Astrocyte of the hippocampus (primary cell): Measurements from ENCODE around the gene GREM1.

Source experiments
- DNase-seq: peaks from one replicate; pipeline ENCODE4 v3.0.0; 2011; ENCODE audit warnings: low read depth, low spot score

The GREM1 gene

DNA sequence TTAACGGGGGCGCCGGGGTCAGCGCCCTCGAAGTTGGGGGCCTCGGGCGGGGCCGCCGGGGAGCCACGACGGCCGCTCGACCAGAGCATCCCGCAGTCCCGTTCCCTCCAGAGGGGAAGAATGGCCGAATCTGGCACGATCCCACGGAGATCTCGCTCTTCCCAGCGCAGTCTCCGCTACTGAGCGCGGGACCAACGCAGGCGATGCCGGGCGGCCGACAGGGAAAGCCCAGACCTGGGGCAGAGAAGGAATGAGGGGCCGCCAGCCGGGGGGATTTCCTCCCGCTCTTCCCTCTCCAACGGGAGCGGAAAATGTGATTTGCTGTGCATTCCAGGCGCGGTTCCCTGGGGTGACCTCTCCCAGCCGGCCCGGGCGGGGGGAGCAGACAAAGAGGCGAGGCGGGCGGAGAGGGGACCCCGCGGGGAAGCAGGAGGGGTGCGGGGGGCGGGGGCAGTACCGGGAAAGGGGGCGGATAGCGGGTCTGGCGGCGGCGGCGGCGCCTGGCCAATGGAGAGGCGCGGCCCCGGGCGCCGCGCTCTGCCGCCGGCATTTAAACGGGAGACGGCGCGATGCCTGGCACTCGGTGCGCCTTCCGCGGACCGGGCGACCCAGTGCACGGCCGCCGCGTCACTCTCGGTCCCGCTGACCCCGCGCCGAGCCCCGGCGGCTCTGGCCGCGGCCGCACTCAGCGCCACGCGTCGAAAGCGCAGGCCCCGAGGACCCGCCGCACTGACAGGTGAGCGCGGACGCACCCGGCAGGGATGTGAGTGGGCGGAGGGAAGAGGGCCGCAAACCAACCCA, at the start of gene GREM1:
Gene GREM1 (plus strand): TSS at position 579 of the 801 bp plus-strand sequence. CDS start 12,687 bp downstream, outside the sequence.
- peak; percentile 70 for DNase-seq

DNA sequence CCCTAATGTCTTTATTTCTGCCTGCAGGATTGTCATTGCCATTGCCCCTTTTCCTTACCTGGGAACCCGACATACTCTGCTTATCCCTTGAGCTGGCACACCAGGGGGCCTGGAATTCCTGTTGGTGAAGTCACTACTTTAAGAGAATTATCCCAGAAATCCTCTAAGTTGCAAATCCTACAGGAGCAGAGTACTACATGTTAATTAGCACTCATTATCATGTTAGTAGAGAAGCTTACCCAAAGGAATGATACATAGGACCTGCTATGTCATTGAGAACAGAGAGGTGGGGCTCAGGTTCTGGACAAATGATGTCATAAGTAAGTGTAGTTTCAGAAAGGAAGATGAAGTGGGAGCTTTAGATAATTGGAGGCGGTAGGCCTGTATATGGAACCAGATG, 48.9 kb upstream of the GREM1 start:
- no peak for DNase-seq

DNA sequence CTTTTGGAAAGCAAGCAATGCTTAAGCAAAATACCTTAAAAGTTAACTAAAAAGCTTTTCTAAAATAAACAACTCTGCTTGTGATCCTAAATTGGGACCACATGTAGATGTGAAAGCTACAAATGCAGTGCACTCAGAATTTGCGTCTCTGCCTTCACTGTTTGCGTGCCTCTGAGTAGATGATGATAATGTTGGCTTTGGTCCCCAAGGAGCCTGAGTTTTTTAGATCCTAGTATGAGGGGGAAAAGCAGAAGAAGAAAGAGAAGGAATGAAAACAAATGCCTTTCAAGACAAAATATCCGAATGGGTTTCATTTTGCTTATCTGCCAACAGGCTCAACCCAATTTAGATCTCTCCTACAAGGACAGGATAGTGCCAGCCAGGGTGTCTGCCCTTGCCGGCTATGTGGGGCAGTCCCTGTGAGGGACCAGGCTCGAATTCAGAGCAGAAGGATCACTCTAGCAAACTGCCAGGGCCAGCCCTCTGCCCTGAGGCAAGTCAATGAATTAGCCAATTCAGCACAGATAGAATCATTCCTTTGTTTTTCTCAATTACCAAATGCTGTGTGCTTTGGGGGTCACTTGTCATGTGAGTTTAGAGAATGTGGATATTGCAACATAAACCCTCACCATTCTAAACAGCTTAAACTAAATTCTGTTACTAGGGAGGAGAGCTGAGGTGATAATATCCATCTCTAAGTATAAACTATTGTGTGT, 47.8 kb upstream of the GREM1 start:
- no peak for DNase-seq

DNA sequence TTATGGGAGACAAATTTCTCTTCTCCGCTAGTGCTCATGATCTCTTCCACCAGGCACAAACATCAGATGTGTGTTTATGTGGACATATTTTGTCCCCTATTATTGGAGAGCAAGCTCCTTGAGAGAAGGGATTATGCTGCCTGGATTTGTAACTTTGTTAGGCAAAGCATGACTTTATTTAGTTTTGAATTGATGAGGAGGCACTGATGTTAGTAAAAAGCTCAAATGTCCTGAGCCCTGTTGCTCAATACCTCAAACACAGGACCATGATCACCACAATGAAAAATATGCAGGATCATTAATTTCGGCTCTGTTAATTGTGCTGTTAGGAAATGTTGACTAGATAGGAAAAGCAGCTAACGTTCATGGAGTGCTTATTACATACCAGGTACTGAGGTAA, 47.2 kb upstream of the GREM1 start:
- DNase-seq, result no peak

DNA sequence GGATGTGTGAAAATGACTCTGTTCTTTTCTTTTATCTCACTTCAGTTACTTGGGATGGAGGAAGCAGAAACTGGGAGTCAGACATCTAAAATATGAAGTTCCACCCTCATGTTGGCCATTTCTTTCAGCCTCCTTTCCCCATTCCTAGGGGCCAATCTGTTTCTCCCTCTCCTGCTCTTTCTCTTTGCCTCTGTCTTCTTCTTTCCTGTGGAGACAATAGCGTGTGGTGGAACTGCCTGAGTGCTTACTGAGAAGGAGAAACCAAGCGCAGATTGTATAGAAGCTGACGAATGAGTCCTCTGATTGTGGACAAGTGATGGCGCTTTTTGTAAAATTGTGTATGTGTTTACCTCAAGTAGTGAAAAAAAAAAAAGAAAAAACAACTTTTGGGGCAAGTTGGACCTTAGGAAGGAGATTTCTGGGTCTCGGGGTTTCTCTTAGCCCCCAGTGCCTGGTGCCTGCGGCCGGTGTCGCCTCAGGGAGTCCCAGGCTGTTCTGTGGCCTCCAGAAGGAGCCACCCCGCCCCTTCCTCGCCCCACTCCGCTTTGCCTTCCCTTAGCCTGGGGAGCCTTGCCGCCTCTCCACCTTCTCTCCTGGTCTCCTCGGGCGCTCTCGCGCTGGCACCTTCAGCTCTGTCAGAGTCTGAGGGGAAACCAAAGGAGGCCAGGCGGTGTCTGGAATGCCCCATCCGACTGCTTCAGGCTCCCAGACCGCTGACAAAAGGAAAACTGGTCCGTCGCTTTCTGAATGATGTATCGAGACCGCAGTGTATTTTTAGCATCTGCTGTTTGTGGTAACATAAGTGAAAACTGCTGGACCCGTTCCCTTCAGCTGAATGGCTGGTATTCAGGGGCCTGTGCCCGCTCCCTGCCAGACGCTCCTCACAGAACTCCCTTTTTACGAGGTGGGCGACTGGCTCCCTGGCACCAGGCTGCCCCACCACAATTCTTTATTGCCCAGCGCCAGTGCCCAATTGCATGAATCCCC, 46.2 kb upstream of the GREM1 start:
- peak; percentile 69 for DNase-seq

DNA sequence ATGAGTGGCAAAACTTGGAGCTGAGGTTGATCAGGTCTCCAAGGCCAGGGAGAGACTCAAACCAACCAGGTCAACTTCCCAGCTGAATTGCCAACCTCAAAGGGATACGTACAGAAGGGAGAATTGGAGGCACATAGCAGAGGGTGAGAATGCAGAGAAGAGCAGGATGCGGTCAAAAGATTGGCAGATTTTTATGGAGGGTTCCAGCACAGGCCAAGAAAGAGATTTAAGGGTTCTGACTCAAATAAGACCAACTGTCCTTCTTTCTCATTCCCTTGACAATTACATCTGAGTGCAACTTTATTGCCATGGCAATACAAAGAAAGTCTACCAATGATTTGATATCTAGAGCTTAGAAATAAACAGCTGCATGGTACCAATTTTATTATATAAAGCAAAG, 43.1 kb upstream of the GREM1 start:
- DNase-seq, result no peak

DNA sequence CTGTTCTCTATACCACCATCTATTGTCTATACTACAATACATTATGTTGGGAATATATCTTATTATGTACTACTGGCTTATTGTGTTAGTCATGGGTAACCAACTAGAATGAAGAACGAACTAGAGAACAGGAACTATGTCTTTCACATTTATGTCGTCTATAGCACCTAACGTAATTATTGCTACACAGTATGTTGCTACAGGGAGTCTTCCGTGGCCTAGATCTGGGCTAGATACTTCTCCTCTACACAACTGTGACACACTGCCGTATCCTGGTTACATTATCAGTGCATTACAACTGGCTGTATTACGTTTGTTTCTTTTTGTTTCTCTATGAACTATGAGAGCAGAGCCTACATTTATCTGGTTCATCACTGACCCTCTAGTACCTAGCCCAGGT, 42.3 kb upstream of the GREM1 start:
- DNase-seq, result no peak

DNA sequence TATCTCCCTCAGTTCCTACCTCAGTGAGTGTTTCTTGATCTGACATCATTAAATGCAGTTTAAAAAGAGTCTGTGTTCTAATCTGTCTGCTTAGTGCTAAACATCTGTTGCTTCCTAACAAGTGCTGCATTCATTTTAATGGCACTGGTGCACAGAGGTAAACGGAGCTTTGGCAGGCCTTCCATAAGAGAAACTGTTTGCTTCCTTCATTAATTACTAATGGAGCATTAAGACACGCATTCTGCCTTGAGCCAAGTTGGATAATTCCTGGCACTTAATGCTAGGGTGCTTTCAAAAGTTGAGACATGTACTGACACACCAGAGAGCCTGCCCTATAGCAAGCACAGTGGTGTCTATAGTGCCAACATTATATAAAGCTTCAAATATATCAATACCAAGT, 41.6 kb upstream of the GREM1 start:
- DNase-seq, result no peak

DNA sequence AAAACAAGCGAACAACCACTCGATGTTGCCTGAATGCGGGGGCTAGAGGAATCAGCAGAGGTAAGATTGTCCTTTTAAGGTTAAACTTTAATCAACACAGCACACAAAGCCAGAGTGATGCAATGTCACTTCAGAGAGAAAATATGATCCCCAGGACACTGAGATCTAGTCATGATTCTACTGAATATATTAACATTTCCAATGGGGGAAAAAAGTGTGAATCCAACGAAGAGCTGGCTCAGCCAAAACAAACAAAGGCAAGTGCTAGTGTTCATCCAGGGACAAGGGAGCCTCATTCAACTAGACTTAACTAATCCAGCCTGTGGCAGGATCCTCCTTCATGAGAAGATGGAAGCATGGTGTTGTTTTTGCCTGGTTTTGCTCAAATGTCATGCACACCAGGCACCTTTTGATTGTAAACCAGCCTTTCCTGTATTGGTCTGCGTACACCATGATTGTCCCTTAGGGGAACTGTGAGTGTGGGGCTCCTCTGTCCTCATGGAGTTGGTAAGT, 40.5 kb upstream of the GREM1 start:
- DNase-seq, result peak; percentile 37

DNA sequence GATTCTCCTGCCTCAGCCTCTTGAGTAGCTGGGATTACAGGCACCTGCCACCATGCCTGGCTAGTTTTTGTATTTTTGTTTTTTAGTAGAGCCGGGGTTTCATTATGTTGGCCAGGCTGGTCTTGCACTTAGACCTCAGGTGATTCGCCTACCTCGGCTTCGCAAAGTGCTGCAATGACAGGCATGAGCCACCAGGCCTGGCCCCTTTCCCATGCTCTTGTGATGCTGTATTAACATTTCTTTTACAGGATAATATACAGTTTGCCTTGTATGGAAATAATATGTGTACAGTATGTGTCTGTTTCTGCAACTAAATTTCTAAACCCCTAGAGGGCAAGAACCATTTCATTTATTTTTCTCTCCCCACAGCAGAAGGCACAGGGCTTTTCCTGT, 38.5 kb upstream of the GREM1 start:
- no peak for DNase-seq

DNA sequence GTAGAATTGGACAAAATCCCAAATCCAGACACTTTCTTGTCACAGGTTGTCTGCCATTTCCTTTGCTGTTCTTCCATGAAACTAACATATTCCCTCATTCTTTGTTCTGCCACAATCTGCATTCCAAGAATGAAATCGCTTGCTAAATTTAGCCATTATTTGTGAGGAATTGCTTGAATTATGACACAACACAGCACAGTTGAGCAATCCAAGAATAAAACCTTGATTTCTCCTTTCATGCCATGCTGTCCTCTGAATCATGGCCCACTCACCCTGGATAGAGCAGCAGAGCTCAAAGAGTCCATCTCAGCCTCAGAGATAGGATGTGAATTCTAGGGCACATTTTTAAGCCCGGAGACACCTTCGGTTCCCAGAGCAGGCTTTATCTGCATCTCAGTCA, 35.2 kb upstream of the GREM1 start:
- peak; percentile 82 for DNase-seq

DNA sequence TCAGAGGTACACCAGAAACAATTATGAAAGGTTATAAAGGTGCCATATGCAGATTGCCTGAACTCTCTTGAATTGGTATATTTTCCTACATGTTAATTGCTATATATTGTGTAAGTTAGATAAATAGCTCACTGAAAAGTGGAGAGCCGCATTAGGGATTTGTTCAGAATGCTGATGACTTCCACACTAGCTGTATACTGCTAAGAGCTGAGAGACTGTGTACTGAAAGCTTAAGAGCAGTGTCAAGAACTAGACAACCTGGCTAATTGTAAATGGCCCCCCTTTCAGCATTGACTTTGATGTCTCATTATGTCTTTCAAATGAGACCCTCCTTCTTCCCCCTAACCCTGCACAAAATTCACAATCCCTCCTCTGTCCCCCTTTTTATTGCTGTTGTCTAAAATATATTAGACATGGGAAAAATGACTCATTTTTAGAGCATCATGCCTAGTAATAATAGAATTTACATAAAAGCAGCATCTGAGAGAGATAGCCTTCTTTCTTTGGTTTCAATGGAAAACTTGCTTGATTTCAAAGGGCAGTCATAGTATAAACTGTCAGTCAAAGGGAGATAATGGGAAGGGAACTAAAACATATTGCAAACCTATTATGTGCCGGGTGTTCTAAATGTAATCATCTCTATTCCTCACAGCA, 34.7 kb upstream of the GREM1 start:
- DNase-seq, result no peak

DNA sequence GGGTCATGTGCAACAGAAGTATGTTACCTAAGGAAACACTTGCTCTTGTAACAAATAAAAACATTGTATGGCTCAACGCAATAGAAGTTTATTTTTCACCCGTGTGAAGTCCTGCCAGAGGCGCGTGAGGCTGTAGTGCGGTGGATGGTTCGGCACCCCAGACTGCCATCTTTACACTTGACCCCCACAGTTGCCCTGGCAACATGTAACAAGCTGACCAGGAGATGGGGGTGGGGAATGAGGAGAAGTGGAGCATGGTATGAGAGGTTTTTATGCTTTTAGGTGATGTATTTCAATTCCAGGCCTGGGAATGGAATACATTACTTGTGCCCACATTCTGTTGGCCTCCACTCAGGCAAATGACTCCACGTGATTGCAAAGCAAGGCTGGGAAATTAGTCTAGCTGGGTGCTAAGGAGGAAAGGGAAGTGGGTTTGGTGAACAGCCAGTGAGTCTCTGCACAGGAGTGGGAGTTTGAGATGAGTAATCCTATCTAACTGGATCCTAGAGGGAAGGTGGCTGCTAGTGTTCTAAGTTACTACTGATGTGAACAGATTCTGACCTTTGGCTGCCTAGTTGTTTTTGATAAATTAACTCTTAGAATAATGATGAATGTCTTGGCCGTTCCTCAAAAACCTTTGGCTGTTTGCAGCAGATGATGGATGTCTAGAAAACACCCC, 33.8 kb upstream of the GREM1 start:
- peak; percentile 94 for DNase-seq

DNA sequence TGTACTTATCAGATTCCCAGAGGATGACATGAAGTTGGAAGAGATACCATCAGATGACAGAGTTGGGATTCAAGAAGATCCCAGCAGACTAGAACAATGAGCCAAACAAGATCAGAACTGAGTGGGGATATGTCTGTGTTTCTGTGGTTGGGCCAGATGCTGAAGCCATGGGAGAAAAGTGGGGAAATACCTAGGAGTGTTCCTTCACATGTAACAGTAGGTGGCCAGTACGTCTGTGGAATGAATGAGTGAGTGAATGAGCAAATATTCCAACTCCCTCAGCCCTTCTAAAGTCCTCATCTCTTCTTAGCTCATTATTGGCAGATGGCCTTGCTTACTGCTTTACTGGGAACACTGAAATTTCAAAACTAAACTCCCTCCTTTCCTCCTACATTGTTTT, 32.2 kb upstream of the GREM1 start:
- peak; percentile 36 for DNase-seq

DNA sequence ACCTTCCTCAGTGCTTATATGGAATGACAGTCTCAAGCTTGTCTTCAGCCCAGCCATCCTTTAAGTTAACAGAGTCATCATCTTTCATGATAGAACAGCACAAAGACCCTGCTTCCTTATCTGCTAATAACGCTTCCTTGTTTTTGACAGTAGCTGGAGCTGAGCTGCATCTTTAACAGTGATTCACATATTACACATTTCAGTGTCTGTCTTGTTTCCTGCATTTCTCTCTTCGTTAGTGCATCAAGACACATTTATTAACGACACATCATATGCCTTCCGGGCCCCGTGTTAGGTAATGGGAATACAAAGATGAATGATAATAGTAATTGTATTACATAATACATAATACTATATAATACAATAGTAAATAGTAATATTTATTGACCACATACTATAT, 30.2 kb upstream of the GREM1 start:
- no peak for DNase-seq

DNA sequence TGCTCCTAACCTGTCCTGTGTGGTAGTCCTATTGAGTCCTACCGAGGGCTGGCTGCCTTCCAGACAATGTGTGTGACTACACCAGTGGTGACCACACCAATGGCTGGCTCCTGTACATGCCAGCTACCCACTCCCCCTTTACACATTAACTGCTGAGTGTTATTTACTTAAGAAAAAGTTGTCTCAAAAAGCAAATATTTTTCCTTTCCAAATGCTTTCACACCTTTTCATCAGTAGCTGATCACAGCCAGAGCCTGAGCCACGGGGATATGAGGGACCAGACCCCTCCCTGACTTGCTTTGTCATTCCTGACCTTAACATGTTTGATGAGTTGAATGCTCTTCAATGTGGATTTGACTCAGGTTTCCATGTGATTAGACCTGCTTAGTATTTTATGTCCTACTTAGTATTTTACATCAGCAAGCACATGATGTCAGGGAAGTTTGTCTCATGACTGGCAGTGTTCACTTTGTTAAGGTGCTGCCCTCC, 29.6 kb upstream of the GREM1 start:
- DNase-seq, result peak; percentile 66

DNA sequence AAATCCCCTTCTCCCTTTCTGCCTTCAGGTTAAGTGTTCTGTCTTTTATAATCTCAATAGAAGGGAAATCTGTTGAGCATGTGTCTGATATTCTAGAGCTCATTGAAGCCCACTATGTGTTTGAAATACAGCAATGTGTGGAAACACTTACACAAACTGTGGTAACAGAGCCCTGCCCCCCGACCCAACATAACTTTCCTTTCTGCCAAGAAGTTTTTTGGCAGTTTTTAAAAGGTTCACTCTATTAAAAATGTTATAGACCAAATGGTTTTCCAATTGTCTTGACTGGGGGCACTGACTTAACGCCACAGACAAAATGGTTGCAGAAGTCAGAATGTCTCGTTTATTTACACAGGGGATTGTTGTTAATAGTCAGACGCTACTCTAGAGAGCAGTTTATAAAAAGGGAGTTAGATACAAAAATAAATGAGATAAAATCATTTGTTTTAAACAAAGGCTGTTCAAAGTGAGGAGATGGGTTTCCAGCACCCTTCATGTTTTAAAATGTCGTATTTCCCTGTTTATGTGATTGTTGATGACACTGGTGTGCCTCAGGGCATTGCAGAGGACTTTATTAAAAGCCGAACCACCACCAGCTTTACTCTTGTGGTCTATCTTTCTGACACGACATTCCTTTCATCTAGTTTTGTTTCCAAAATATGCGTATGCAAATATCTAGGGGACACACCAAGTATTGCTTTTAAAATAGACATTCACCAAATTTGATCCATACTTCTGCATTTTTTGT, 26.7 kb upstream of the GREM1 start:
- DNase-seq, result no peak

DNA sequence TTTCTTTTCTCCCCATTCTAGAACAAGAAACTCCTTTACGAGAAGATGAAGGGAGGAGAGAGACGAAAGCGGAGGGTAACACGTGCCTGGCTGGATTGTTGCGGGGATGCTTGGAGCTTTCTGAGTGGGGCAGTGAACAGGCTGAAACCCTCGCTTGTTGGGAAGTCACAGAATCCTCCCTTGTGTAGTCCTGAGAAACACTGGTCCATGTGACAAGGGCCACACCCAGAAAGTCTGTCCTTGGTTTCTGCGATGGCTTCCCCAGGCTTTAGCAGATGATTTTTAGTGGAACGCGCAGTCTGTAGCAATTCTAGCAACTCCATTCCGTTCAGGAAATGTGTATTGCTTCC, 26.1 kb upstream of the GREM1 start:
- DNase-seq, result no peak

DNA sequence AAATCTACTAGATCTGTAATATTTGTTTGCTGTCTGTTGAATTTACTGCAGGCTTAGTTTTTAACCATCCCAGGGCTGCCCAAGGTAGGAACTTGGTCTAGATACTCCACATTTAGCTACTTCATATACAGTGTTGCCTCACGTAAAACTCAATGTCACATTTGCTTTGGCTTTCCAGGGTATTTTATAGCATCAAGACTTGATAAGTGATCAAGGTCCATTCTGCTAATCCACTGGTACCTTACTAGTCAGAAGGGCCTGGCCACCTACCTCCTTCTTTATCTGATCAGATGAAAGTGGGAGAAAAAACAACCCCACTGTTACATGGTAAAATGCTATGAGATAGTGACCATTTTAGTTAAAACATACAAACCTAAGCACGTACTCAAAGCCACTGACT, 25.5 kb upstream of the GREM1 start:
- DNase-seq, result no peak
